Adrenal gland (tissue), 5 donors: Measurements from ENCODE around the gene IL10.

ENCODE experiments used
- POLR2A ChIP-seq, 2 donors: fragments of 450-650 bp; IDR thresholded peaks; one replicate each; pipeline ENCODE4 v1.6.1; 2017; ENCODE audit warnings: antibody characterized with exemption in 2 of 2, mild to moderate bottlenecking in 2 of 2, moderate library complexity in 1 of 2
- TF ChIP-seq, protein P1 (sequence below), 6 experiments: fragments of 450-650 bp in 4 of 6; fragments of 200-600 bp in 2 of 6; sonication (generic) in 1 of 6; IDR thresholded peaks; 1 replicate in 5 of 6; 2 replicates in 1 of 6; pipeline versions ENCODE4 v1.5.1 to v1.8.0; 2016 to 2021; ENCODE audit warnings: antibody characterized with exemption in 6 of 6, mild to moderate bottlenecking in 2 of 6, moderate library complexity in 1 of 6
- donor health status: DM: no; HTN: no; CAD: no.

DNA sequence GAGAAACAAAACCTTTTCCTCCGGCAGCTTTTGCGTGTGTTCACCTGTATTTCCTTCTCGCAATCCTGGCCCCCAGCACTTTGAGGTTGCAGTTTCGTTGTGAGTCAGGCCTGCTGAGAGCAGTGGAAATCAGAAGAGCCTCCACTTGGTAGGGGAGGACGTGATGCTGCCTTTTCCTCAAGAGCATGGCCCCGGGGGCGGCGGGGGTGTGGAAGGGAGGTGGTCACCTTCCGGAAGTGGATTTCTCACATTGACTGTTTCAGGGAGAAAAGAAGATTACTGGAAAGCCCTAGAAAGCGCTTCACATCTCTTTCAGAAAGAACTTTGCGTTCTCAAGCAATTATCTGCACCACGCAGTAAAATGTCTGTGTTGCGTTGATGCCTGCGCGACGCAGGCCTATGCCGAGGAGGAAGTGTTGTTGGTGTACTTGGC is 12.2 kb upstream of the IL10 start:
- TF ChIP-seq, protein P1, sequence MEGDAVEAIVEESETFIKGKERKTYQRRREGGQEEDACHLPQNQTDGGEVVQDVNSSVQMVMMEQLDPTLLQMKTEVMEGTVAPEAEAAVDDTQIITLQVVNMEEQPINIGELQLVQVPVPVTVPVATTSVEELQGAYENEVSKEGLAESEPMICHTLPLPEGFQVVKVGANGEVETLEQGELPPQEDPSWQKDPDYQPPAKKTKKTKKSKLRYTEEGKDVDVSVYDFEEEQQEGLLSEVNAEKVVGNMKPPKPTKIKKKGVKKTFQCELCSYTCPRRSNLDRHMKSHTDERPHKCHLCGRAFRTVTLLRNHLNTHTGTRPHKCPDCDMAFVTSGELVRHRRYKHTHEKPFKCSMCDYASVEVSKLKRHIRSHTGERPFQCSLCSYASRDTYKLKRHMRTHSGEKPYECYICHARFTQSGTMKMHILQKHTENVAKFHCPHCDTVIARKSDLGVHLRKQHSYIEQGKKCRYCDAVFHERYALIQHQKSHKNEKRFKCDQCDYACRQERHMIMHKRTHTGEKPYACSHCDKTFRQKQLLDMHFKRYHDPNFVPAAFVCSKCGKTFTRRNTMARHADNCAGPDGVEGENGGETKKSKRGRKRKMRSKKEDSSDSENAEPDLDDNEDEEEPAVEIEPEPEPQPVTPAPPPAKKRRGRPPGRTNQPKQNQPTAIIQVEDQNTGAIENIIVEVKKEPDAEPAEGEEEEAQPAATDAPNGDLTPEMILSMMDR (IDR thresholded peaks at IDR 0.05): no peak
- no peak for TF ChIP-seq POLR2A (IDR thresholded peaks at IDR 0.05)
